AG09309 (cell line): ENCODE results near the gene FANCE.
"Not testable (repeated sequence)": the region's sequence is repeated elsewhere in the genome, so short reads cannot be mapped to it uniquely, and the experiment has no call there.

Experiments used
- DNase-seq: peaks from one replicate; pipeline ENCODE4 v3.0.0-alpha.2; 2010; ENCODE audit warnings: low read depth
- H3K4me3 ChIP-seq: 2 replicates; pipeline ENCODE4 v1.5.1; 2011; ENCODE audit warnings: mild to moderate bottlenecking, low read depth, low read length, moderate library complexity; ENCODE audit not compliant: control insufficient read depth
- TF ChIP-seq, protein P1 (sequence below): IDR thresholded peaks from 2 replicates; pipeline ENCODE4 v1.5.1; 2011; ENCODE audit warnings: mild to moderate bottlenecking, low read depth, low read length, inconsistent platforms; ENCODE audit not compliant: insufficient read depth, control insufficient read depth; ENCODE audit errors: missing control alignments

FANCE gene

DNA sequence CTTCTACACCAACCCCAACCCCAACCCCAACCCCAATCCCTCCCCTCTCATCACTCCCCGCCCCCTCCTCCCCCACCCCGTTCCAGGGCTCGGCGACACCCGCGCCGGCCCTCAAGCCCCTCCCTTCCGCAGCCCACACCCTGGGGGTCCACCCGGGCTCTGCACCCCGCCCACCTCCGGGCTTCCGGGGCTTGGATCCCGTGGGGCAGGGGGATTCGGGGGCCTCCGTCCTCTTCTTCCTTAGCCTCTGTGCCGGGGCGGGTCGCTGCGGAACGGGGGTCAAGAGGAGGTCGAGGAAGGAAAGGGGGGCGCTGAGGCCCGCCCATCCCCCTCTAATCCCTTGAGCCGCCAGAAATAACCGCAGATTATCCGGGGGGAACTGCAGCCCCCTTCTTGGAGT is 59.9 kb downstream of the FANCE start:
- no peak overlapping the region for H3K4me3 ChIP-seq

DNA sequence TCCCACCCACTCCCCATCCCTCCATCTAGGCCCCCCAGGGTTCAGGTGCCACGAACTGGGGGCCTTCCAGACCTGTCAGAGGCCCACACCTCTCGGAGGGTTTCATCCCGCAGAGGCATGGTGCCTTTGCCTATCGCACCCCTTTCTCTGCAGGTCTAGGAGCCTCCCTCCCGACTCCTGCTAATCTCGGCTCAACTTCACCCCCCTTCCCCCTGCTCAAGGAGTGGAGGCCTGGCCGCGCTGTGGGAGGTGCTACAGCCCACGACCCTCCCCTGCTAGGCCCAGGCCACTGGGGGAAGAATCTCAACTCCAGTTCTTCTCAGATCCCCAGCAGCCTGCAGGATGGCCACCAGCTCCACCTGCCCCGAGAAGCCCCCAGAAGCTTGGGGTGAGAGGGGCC is 60.6 kb downstream of the FANCE start, which contains the start of gene TULP1:
TSS of gene TULP1 (minus strand) at position 157 of the 400 bp plus-strand sequence. CDS start at position 119, 38 bp downstream.
- TF ChIP-seq, protein P1, sequence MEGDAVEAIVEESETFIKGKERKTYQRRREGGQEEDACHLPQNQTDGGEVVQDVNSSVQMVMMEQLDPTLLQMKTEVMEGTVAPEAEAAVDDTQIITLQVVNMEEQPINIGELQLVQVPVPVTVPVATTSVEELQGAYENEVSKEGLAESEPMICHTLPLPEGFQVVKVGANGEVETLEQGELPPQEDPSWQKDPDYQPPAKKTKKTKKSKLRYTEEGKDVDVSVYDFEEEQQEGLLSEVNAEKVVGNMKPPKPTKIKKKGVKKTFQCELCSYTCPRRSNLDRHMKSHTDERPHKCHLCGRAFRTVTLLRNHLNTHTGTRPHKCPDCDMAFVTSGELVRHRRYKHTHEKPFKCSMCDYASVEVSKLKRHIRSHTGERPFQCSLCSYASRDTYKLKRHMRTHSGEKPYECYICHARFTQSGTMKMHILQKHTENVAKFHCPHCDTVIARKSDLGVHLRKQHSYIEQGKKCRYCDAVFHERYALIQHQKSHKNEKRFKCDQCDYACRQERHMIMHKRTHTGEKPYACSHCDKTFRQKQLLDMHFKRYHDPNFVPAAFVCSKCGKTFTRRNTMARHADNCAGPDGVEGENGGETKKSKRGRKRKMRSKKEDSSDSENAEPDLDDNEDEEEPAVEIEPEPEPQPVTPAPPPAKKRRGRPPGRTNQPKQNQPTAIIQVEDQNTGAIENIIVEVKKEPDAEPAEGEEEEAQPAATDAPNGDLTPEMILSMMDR, result no peak
- H3K4me3 ChIP-seq, result no peak within 1 kb of the TSS
- DNase-seq, result no peak

More for the DNA sequence above, 59.9 kb downstream of the FANCE start:
- no peak for DNase-seq
- TF ChIP-seq, protein P1, result no peak

DNA sequence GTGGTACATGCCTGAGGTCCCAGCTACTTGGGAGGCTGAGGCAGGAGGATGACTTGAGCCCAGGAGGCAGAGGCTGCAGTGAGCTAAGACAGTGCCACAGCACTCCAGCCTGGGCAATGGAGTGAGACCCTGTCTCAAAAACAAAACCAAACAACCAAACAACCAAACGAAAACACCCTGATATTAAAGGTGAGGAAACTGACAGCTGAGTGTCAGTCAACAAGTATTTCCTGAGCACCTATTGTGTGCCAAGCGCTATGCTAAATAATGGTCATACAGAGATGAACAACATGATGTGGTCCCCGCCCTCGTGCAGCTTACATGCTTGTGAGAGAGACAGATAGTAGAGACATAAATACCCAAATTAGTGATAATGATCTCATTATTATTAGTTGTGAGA is 62.4 kb downstream of the FANCE start:
- DNase-seq, result no peak
- TF ChIP-seq, protein P1, result no peak
- H3K4me3 ChIP-seq, result no peak overlapping the region

DNA sequence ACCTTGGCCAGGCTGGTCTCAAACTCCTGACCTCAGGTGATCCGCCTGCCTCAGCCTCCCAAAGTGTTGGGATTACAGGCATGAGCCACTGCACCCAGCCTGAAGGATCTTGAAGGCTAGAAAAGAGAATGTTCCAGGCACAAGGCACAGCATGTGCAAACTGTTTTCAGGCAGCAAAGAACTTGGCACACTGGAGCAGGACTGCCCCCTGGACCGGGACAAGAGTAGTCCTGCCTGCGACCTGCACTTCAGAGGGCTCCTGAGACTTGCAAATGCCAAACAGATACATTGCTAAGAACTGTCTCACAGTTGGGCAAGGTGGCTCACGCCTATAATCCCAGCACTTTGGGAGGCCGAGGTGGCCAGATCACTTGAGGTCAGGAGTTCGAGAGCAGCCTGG is 63.8 kb downstream of the FANCE start:
- not testable (repeated sequence) for DNase-seq, H3K4me3 ChIP-seq
